HepG2 (cell line): ENCODE results near the gene SPG7. TPM values are rescaled to one million over a fixed set of nuclear protein-coding genes. Genes with fewer than 3 reads are reported as not detected.

Experiments used
- AHR ChIP-seq: IDR thresholded peaks from 2 replicates; pipeline ENCODE4 v1.6.1; 2018; ENCODE audit warnings: missing genetic modification reagents, missing compliant biosample characterization
- CENPT ChIP-seq: sonication (generic); formaldehyde crosslinking; IDR thresholded peaks from 2 replicates; pipeline ENCODE4 v1.8.0; 2022; ENCODE audit warnings: low read depth, mild to moderate bottlenecking, moderate library complexity, missing genetic modification reagents
- DMAP1 ChIP-seq: IDR thresholded peaks from 2 replicates; pipeline ENCODE4 v1.6.1; 2016
- FLYWCH1 ChIP-seq: sonication (generic); formaldehyde crosslinking; IDR thresholded peaks from 2 replicates; pipeline ENCODE4 v1.8.1; 2023; ENCODE audit warnings: mild to moderate bottlenecking, missing genetic modification reagents
- GABPA ChIP-seq, 2 experiments: IDR thresholded peaks; 2 replicates each; pipeline ENCODE4 v1.6.1; 2011 to 2016; ENCODE audit warnings: low read depth in 2 of 2, low read length in 1 of 2, missing biosample characterization in 1 of 2, missing genetic modification characterization in 1 of 2
- KDM5A ChIP-seq: fragments of 200-600 bp; sonication (generic); IDR thresholded peaks from 2 replicates; pipeline ENCODE4 v1.7.0; 2018; ENCODE audit warnings: antibody characterized with exemption, mild to moderate bottlenecking, low read length, borderline replicate concordance
- NCOR1 ChIP-seq: fragments of 200-600 bp; sonication (generic); IDR thresholded peaks from 2 replicates; pipeline ENCODE4 v1.7.0; 2017; ENCODE audit warnings: antibody characterized with exemption, low read length, borderline replicate concordance
- PHF5A ChIP-seq: IDR thresholded peaks from one replicate; pipeline ENCODE4 v1.6.1; 2018; ENCODE audit warnings: low read depth, missing genetic modification reagents; ENCODE audit not compliant: unreplicated experiment
- POGZ ChIP-seq: sonication (generic); formaldehyde crosslinking; IDR thresholded peaks from 2 replicates; pipeline ENCODE4 v1.4.0; 2020; ENCODE audit warnings: mild to moderate bottlenecking, missing genetic modification reagents
- RBM39 ChIP-seq: fragments of 200-400 bp; formaldehyde crosslinking; IDR thresholded peaks from one replicate; pipeline ENCODE4 v1.6.1; 2018; ENCODE audit warnings: antibody characterized with exemption, mild to moderate bottlenecking, low read depth, low read length; ENCODE audit not compliant: poor library complexity, severe bottlenecking
- RFXAP ChIP-seq: sonication (generic); formaldehyde crosslinking; IDR thresholded peaks from 2 replicates; pipeline ENCODE4 v1.4.0; 2020; ENCODE audit warnings: missing genetic modification reagents, borderline replicate concordance
- ZNF510 ChIP-seq: sonication (generic); formaldehyde crosslinking; IDR thresholded peaks from 2 replicates; pipeline ENCODE4 v1.4.0; 2020; ENCODE audit warnings: low read depth, mild to moderate bottlenecking, missing genetic modification reagents
- ZNF749 ChIP-seq: sonication (generic); formaldehyde crosslinking; IDR thresholded peaks from 2 replicates; pipeline ENCODE4 v1.8.0; 2022; ENCODE audit warnings: mild to moderate bottlenecking, missing genetic modification reagents, moderate library complexity, borderline replicate concordance
- ZNF790 ChIP-seq: sonication (generic); formaldehyde crosslinking; IDR thresholded peaks from 2 replicates; pipeline ENCODE4 v1.8.0; 2022; ENCODE audit warnings: missing genetic modification reagents, mild to moderate bottlenecking, borderline replicate concordance
- ZNF841 ChIP-seq: sonication (generic); formaldehyde crosslinking; IDR thresholded peaks from 2 replicates; pipeline ENCODE4 v1.8.1; 2023; ENCODE audit warnings: missing genetic modification reagents, borderline replicate concordance
- polyA plus RNA-seq, 8 experiments: library from polyadenylated mRNA; depleted of rRNA in 3 of 8; stranded (reverse) in 7 of 8; unstranded in 1 of 8; fragments of >200 nt; fragmentation: Illumina TruSeq in 4 of 8; extraction: Trizol in 4 of 8; gene quantifications; 2 replicates each; pipeline versions ENCODE4 v1.2.1 to v1.2.3, GENCODE V29; 2011 to 2016; ENCODE audit warnings: low read depth in 4 of 8, missing spikeins in 1 of 8, mixed read lengths in 1 of 8; ENCODE audit not compliant: insufficient read depth in 1 of 8
- total RNA-seq, 5 experiments: library from RNA; depleted of rRNA; stranded (reverse); fragments of >200 nt; fragmentation: Illumina TruSeq; extraction: Trizol; gene quantifications; 2 replicates each; pipeline ENCODE4 v1.2.3, GENCODE V29; 2016; ENCODE audit warnings: low read depth in 1 of 5
- TF ChIP-seq, protein P1 (sequence below): sonication (generic); formaldehyde crosslinking; IDR thresholded peaks from 2 replicates; pipeline ENCODE4 v1.5.0; 2020; ENCODE audit warnings: mild to moderate bottlenecking, missing genetic modification reagents, borderline replicate concordance
- TF ChIP-seq, protein P2 (sequence below): sonication (generic); formaldehyde crosslinking; IDR thresholded peaks from 2 replicates; pipeline ENCODE4 v1.5.0; 2020; ENCODE audit warnings: missing genetic modification reagents

The SPG7 gene
- total and polyA plus RNA-seq, 2 of the 13 experiments (the other 11 are each of a cell fraction or from before 2014, with no cell fraction given) = 66.0 to 136 TPM

DNA sequence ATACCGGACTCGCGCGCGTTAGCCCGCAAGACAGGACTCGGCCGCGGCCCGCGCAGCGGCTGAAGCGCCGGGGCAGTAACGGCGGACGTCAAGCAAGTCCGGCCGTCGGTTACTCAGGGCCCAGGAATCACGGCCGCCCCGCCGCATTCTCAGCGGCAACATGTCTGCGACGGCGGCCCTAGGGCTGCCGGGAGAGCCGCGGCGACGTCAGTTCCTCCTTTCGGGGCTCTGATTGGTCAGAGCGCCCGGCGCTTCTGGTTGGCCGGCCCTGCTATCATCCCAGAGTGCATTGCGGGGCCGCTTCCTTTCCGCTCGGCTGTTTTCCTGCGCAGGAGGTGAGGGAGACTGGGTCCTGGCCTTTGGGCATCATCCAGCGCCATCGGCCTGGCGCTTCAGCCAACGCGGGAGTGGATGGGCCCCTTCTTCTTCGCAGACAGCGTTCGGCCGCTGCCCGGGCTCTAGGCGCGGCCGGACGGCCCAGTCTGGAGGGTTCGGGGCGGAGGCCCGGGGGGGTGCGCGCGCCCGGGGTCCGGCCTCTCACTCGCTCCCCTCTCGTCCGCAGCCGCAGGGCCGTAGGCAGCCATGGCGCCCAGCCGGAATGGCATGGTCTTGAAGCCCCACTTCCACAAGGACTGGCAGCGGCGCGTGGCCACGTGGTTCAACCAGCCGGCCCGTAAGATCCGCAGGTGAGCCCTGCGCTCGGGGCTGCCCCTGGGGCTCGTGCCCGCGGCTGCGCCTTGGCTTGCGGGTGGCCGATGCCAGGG is 52.4 kb downstream of the SPG7 start, which contains the start of gene RPL13 (continued):
- TF ChIP-seq ZNF749 (CRISPR knock-in tag) = peak; percentile 72; the same call in 1 of the 2 replicates
- TF ChIP-seq CENPT (CRISPR knock-in tag) = 0 out of 2 replicates have a peak, but pooled peaks have one; percentile 11
- peak; percentile 92 for TF ChIP-seq RFXAP (CRISPR knock-in tag)
- no peak for TF ChIP-seq PHF5A (CRISPR knock-in tag)
- TF ChIP-seq ZNF790 (CRISPR knock-in tag) = peak; percentile 49; the same call in 1 of the 2 replicates
- TF ChIP-seq DMAP1 = peak; percentile 95
- TF ChIP-seq RBM39 = peak; percentile 99
- TF ChIP-seq ZNF510 = peak; percentile 92
- TF ChIP-seq, protein P1, sequence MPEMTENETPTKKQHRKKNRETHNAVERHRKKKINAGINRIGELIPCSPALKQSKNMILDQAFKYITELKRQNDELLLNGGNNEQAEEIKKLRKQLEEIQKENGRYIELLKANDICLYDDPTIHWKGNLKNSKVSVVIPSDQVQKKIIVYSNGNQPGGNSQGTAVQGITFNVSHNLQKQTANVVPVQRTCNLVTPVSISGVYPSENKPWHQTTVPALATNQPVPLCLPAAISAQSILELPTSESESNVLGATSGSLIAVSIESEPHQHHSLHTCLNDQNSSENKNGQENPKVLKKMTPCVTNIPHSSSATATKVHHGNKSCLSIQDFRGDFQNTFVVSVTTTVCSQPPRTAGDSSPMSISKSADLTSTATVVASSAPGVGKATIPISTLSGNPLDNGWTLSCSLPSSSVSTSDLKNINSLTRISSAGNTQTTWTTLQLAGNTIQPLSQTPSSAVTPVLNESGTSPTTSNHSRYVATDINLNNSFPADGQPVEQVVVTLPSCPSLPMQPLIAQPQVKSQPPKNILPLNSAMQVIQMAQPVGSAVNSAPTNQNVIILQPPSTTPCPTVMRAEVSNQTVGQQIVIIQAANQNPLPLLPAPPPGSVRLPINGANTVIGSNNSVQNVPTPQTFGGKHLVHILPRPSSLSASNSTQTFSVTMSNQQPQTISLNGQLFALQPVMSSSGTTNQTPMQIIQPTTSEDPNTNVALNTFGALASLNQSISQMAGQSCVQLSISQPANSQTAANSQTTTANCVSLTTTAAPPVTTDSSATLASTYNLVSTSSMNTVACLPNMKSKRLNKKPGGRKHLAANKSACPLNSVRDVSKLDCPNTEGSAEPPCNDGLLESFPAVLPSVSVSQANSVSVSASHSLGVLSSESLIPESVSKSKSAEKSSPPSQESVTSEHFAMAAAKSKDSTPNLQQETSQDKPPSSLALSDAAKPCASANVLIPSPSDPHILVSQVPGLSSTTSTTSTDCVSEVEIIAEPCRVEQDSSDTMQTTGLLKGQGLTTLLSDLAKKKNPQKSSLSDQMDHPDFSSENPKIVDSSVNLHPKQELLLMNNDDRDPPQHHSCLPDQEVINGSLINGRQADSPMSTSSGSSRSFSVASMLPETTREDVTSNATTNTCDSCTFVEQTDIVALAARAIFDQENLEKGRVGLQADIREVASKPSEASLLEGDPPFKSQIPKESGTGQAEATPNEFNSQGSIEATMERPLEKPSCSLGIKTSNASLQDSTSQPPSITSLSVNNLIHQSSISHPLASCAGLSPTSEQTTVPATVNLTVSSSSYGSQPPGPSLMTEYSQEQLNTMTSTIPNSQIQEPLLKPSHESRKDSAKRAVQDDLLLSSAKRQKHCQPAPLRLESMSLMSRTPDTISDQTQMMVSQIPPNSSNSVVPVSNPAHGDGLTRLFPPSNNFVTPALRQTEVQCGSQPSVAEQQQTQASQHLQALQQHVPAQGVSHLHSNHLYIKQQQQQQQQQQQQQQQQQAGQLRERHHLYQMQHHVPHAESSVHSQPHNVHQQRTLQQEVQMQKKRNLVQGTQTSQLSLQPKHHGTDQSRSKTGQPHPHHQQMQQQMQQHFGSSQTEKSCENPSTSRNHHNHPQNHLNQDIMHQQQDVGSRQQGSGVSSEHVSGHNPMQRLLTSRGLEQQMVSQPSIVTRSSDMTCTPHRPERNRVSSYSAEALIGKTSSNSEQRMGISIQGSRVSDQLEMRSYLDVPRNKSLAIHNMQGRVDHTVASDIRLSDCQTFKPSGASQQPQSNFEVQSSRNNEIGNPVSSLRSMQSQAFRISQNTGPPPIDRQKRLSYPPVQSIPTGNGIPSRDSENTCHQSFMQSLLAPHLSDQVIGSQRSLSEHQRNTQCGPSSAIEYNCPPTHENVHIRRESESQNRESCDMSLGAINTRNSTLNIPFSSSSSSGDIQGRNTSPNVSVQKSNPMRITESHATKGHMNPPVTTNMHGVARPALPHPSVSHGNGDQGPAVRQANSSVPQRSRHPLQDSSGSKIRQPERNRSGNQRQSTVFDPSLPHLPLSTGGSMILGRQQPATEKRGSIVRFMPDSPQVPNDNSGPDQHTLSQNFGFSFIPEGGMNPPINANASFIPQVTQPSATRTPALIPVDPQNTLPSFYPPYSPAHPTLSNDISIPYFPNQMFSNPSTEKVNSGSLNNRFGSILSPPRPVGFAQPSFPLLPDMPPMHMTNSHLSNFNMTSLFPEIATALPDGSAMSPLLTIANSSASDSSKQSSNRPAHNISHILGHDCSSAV (CRISPR knock-in tag) = peak; percentile 94
- 0 out of 2 replicates have a peak, but pooled peaks have one; percentile 6 for TF ChIP-seq FLYWCH1
- TF ChIP-seq POGZ (CRISPR knock-in tag) = peak; percentile 62
- peak; percentile 76 for TF ChIP-seq GABPA (IDR thresholded peaks at IDR 0.05; ENCODE audit: low read depth, low read length)
- TF ChIP-seq GABPA (CRISPR knock-in tag; IDR thresholded peaks at IDR 0.05; ENCODE audit: low read depth) = peak; percentile 94
- TF ChIP-seq ZNF841 = no peak
- TF ChIP-seq, protein P2, sequence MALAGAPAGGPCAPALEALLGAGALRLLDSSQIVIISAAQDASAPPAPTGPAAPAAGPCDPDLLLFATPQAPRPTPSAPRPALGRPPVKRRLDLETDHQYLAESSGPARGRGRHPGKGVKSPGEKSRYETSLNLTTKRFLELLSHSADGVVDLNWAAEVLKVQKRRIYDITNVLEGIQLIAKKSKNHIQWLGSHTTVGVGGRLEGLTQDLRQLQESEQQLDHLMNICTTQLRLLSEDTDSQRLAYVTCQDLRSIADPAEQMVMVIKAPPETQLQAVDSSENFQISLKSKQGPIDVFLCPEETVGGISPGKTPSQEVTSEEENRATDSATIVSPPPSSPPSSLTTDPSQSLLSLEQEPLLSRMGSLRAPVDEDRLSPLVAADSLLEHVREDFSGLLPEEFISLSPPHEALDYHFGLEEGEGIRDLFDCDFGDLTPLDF (CRISPR knock-in tag) = peak; percentile 66
- no peak for TF ChIP-seq NCOR1
- no peak; the same call in none of the 2 replicates for TF ChIP-seq KDM5A
- peak; percentile 83; the same call in 1 of the 2 replicates for TF ChIP-seq AHR (CRISPR knock-in tag)
